Measurements from ENCODE around the gene FAM98C. TPM values are rescaled to one million over a fixed set of nuclear protein-coding genes. Genes with fewer than 3 reads are reported as not detected.

Gene FAM98C
- polyA plus RNA-seq, 1 of the 3 experiments (the other 2 are of a cell fraction): 26.7 TPM

- TF ChIP-seq, protein P1, sequence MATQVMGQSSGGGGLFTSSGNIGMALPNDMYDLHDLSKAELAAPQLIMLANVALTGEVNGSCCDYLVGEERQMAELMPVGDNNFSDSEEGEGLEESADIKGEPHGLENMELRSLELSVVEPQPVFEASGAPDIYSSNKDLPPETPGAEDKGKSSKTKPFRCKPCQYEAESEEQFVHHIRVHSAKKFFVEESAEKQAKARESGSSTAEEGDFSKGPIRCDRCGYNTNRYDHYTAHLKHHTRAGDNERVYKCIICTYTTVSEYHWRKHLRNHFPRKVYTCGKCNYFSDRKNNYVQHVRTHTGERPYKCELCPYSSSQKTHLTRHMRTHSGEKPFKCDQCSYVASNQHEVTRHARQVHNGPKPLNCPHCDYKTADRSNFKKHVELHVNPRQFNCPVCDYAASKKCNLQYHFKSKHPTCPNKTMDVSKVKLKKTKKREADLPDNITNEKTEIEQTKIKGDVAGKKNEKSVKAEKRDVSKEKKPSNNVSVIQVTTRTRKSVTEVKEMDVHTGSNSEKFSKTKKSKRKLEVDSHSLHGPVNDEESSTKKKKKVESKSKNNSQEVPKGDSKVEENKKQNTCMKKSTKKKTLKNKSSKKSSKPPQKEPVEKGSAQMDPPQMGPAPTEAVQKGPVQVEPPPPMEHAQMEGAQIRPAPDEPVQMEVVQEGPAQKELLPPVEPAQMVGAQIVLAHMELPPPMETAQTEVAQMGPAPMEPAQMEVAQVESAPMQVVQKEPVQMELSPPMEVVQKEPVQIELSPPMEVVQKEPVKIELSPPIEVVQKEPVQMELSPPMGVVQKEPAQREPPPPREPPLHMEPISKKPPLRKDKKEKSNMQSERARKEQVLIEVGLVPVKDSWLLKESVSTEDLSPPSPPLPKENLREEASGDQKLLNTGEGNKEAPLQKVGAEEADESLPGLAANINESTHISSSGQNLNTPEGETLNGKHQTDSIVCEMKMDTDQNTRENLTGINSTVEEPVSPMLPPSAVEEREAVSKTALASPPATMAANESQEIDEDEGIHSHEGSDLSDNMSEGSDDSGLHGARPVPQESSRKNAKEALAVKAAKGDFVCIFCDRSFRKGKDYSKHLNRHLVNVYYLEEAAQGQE (IDR thresholded peaks at IDR 0.05; ENCODE audit: low read depth, low read length): no peak
Measured at GRCh38 chr19:38400361-38400760, 2.5 kb upstream of the FAM98C start (continued).

GRCh38 chr19:38401148-38401547 is 1.7 kb upstream of the FAM98C start:
- TF ChIP-seq FOXM1 (IDR thresholded peaks at IDR 0.05; ENCODE audit: low read depth) (no peak), POLR2AphosphoS5 (IDR thresholded peaks at IDR 0.05; ENCODE audit: low read depth, low read length) (peak; percentile 18; the same call in 1 of the 2 replicates)
- ChIA-PET POLR2A (interaction anchor here (5.1 kb wide), 1 partner anchor 12 kb away, joined by 30 read pairs; the partner anchor contains the start of genes GGN and SPRED3), CTCF (interaction anchor here (3.2 kb wide), 1 partner anchor 236 kb away, joined by 52 read pairs; no protein-coding TSS in a partner anchor)
- Histone ChIP-seq H3K9me2 (no peaks in the 10 kb centered on the region), H3F3A (replicated peaks; ENCODE audit: insufficient read depth) (peaks cover 8% of the 10 kb centered on the region), H3K36me3 (replicated peaks in 1 of 2; ENCODE audit: control insufficient read depth in 1 of 2, insufficient read depth in 2 of 2, low read length in 1 of 2) (peaks cover 4 to 6% of the 10 kb centered on the region in 2 experiments), H3K4me1 (ENCODE audit: control insufficient read depth in 1 of 2, insufficient read depth in 2 of 2, low read depth in 1 of 2, low read length in 1 of 2) (no peaks in the 10 kb centered on the region; a peak in 1 of 4 replicates), H3K27ac (ENCODE audit: low read depth in 2 of 2, low read length in 1 of 2) (peak overlapping the region in 1 of 2 experiments; percentile 29; a peak in 1 of 4 replicates), H3K4me3 (ENCODE audit: low read depth in 2 of 2, low read length in 1 of 2) (no peak overlapping the region), H2AFZ (ENCODE audit: low read depth) (no peak overlapping the region), H3K4me2 (no peak overlapping the region), H3K27me3 (ENCODE audit: insufficient read depth) (no peaks in the 10 kb centered on the region), H3K9ac (no peak overlapping the region), H3K79me2 (ENCODE audit: insufficient read depth) (peaks cover 6% of the 10 kb centered on the region; the same call in 1 of the 2 replicates), H3K9me3 (no peaks in the 10 kb centered on the region), H4K20me1 (ENCODE audit: insufficient read depth) (no peaks in the 10 kb centered on the region)
- no peak for DNase-seq
- 75% methylated on average over 3 of the region's 3 CpGs for WGBS (ENCODE audit: low lambda C conversion rate)

DNA sequence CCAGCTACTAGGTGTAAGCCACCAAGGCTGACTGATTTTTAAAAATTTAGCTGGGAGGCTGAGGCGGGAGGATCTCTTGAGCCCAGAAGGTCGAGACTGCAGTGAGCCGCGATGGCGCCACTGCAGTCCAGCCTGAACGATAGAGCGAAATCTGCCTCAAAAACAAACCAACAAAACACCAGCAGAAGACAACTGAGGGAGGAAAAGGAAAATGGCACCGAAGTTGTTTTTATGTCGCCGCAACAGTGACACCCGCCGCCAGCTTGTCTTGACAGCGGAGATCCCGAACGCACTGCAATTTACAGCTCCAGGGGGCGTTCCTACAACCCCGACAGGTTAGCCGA is 298 bp upstream of the FAM98C start:
- TF ChIP-seq, protein P2, sequence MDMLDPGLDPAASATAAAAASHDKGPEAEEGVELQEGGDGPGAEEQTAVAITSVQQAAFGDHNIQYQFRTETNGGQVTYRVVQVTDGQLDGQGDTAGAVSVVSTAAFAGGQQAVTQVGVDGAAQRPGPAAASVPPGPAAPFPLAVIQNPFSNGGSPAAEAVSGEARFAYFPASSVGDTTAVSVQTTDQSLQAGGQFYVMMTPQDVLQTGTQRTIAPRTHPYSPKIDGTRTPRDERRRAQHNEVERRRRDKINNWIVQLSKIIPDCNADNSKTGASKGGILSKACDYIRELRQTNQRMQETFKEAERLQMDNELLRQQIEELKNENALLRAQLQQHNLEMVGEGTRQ (IDR thresholded peaks at IDR 0.05; ENCODE audit: borderline replicate concordance, low read depth, low read length): no peak
- peak; percentile 68; the same call in 1 of the 2 replicates for TF ChIP-seq SIN3A (IDR thresholded peaks at IDR 0.05; ENCODE audit: borderline replicate concordance, low read depth, low read length)
- no peak for TF ChIP-seq TAF1 (IDR thresholded peaks at IDR 0.05; ENCODE audit: borderline replicate concordance, low read depth, low read length)
- no peak for TF ChIP-seq RCOR1 (IDR thresholded peaks at IDR 0.05; ENCODE audit: low read length)
- TF ChIP-seq RXRA (IDR thresholded peaks at IDR 0.05; ENCODE audit: borderline replicate concordance, low read depth): no peak
- no peak for TF ChIP-seq PBX3 (IDR thresholded peaks at IDR 0.05)
- no peak for TF ChIP-seq MAX (IDR thresholded peaks at IDR 0.05; ENCODE audit: low read depth)
- TF ChIP-seq CHD2 (IDR thresholded peaks at IDR 0.05; ENCODE audit: low read length, partially characterized antibody): no peak
- Histone ChIP-seq H3K9me3 (no peaks in the 10 kb centered on the region), H2AFZ (ENCODE audit: low read depth) (peak overlapping the region; percentile 82; the same call in 1 of the 2 replicates), H3K4me3 (ENCODE audit: low read depth in 2 of 2, low read length in 1 of 2) (peak overlapping the region; percentile 39 to 93), H3K9me2 (no peaks in the 10 kb centered on the region), H3K4me2 (peak overlapping the region; percentile 95), H3K9ac (peak overlapping the region; percentile 43; the same call in 1 of the 2 replicates), H3K4me1 (ENCODE audit: control insufficient read depth in 1 of 2, insufficient read depth in 2 of 2, low read depth in 1 of 2, low read length in 1 of 2) (no peaks in the 10 kb centered on the region; a peak in 1 of 4 replicates), H3F3A (replicated peaks; ENCODE audit: insufficient read depth) (peaks cover 8% of the 10 kb centered on the region), H3K36me3 (replicated peaks in 1 of 2; ENCODE audit: control insufficient read depth in 1 of 2, insufficient read depth in 2 of 2, low read length in 1 of 2) (peaks cover 0 to 4% of the 10 kb centered on the region in 2 experiments), H3K79me2 (ENCODE audit: insufficient read depth) (peaks cover 6% of the 10 kb centered on the region; the same call in 1 of the 2 replicates), H3K27ac (ENCODE audit: low read depth in 2 of 2, low read length in 1 of 2) (peak overlapping the region; percentile 39 to 47; a peak in 3 of 4 replicates), H3K27me3 (ENCODE audit: insufficient read depth) (no peaks in the 10 kb centered on the region), H4K20me1 (ENCODE audit: insufficient read depth) (no peaks in the 10 kb centered on the region)
- POLR2A ChIA-PET: interaction anchor here (1.3 to 5.1 kb wide), 3 partner anchors 14 to 232 kb away, joined by 3 to 30 read pairs (median 4); partner anchors contain the start of genes EIF3K, GGN and SPRED3
- WGBS (ENCODE audit: low lambda C conversion rate): 5% methylated on average over 17 of the region's 18 CpGs
- DNase-seq: no peak
- CTCF ChIA-PET: interaction anchor here (0.6 to 3.2 kb wide), 62 partner anchors 9 to 730 kb away, joined by 3 to 52 read pairs (median 4); partner anchors contain the start of genes ACTN4, CCER2, EIF3K and GGN
